ENCODE measurements around the gene RERE. TPM values are rescaled to one million over a fixed set of nuclear protein-coding genes. Genes with fewer than 3 reads are reported as not detected.

RERE gene
- total RNA-seq, 1 experiment from 2014 or later, result 40.6 TPM

DNA sequence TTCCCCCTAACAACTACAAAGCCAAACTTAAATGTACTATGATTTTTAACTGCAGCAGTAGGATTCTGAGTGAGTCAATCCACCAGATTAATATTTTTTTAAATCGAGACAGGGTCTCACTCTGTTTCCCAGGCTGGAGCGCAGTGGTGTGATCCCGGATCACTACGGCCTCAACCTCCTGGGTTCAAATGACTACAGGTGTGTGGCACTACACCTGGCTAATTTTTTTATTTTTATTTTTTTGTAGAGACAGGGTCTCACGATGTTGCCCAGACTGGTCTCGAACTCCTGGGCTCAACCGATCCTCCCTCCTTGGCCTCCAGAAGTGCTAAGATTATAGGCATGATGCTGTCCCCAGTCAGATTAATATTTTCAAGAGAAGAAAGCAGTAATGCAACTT, 411.4 kb downstream of the RERE start:
- intact Hi-C loops (cut with micrococcal nuclease), result loop anchor here (10.0 kb wide), 1 partner anchor 139 kb away; no protein-coding TSS in a partner anchor
- Histone ChIP-seq H3K36me3 (ENCODE audit: control insufficient read depth in 1 of 2, insufficient read depth in 2 of 2, low read length in 2 of 2) (no peaks in the 10 kb centered on the region), H3K4me3 (replicated peaks in 1 of 2; ENCODE audit: low read depth in 1 of 2, low read length in 2 of 2) (no peak overlapping the region), H4K20me1 (ENCODE audit: insufficient read depth) (no peaks in the 10 kb centered on the region), H3K4me2 (ENCODE audit: low read length) (no peak overlapping the region), H3K4me1 (ENCODE audit: control insufficient read depth in 1 of 2, insufficient read depth in 2 of 2, low read length in 2 of 2) (peaks cover 0 to 10% of the 10 kb centered on the region in 2 experiments; a peak in 2 of 4 replicates), H3K9me3 (ENCODE audit: control insufficient read depth in 1 of 2, insufficient read depth in 1 of 2, low read depth in 1 of 2, low read length in 2 of 2) (no peaks in the 10 kb centered on the region), H3K27me3 (ENCODE audit: insufficient read depth, low read length) (no peaks in the 10 kb centered on the region), H3K9me2 (ENCODE audit: insufficient read depth) (no peaks in the 10 kb centered on the region), H3K9ac (ENCODE audit: low read length) (no peak overlapping the region), H2AFZ (ENCODE audit: low read depth, low read length, poor library complexity, severe bottlenecking) (no peak overlapping the region), H3K79me2 (ENCODE audit: insufficient read depth, low read length) (peaks cover 4% of the 10 kb centered on the region; the same call in 1 of the 2 replicates), H3K27ac (ENCODE audit: low read depth, low read length) (no peak overlapping the region)
- RAD21 ChIA-PET (ENCODE audit: low non-redundant PET in 1 of 2, low total read pairs in 2 of 2, uncharacterized antibody in 2 of 2, unreplicated experiment in 2 of 2), result no interaction called here
- POLR2A ChIA-PET, result no interaction called here
- DNase-seq (ENCODE audit: low read depth, low spot score) (no peak), ATAC-seq (no peak)
- no TSS peak for BruUV-seq (replicated peaks)
- CTCF ChIA-PET, result no interaction called here
- TF ChIP-seq YY1 (IDR thresholded peaks at IDR 0.05; ENCODE audit: extremely low read depth, insufficient replicate concordance, low read depth, low read length), result no peak

GRCh38 chr1:8404460-8405370, 412.7 kb downstream of the RERE start:
- Histone ChIP-seq H3K27me3 (ENCODE audit: insufficient read depth, low read length) (no peaks in the 10 kb centered on the region), H3K9me3 (ENCODE audit: control insufficient read depth in 1 of 2, insufficient read depth in 1 of 2, low read depth in 1 of 2, low read length in 2 of 2) (no peaks in the 10 kb centered on the region), H3K27ac (ENCODE audit: low read depth, low read length) (no peak overlapping the region), H3K9ac (ENCODE audit: low read length) (no peak overlapping the region), H2AFZ (ENCODE audit: low read depth, low read length, poor library complexity, severe bottlenecking) (no peak overlapping the region), H4K20me1 (ENCODE audit: insufficient read depth) (no peaks in the 10 kb centered on the region), H3K4me3 (replicated peaks in 1 of 2; ENCODE audit: low read depth in 1 of 2, low read length in 2 of 2) (no peak overlapping the region), H3K4me1 (ENCODE audit: control insufficient read depth in 1 of 2, insufficient read depth in 2 of 2, low read length in 2 of 2) (peaks cover 0 to 10% of the 10 kb centered on the region in 2 experiments; a peak in 2 of 4 replicates), H3K79me2 (ENCODE audit: insufficient read depth, low read length) (peaks cover 4% of the 10 kb centered on the region; the same call in 1 of the 2 replicates), H3K36me3 (ENCODE audit: control insufficient read depth in 1 of 2, insufficient read depth in 2 of 2, low read length in 2 of 2) (no peaks in the 10 kb centered on the region), H3K4me2 (ENCODE audit: low read length) (no peak overlapping the region), H3K9me2 (ENCODE audit: insufficient read depth) (no peaks in the 10 kb centered on the region)
- intact Hi-C loops (cut with micrococcal nuclease), result loop anchor here (10.0 kb wide), 1 partner anchor 140 kb away; no protein-coding TSS in a partner anchor
- CTCF ChIA-PET, result no interaction called here
- DNase-seq (ENCODE audit: low read depth, low spot score) (no peak), ATAC-seq (no peak)
- RAD21 ChIA-PET (ENCODE audit: low non-redundant PET in 1 of 2, low total read pairs in 2 of 2, uncharacterized antibody in 2 of 2, unreplicated experiment in 2 of 2), result interaction anchor here in 1 of 2 experiments (0.7 kb wide), 1 partner anchor 14 kb away, joined by 3 read pairs; no protein-coding TSS in a partner anchor
- BruUV-seq (replicated peaks), result no TSS peak
- POLR2A ChIA-PET, result no interaction called here
- no peak for TF ChIP-seq TCF7L2 (IDR thresholded peaks at IDR 0.05; ENCODE audit: borderline replicate concordance, extremely low read depth, insufficient read depth, insufficient read length)
- no peak for TF ChIP-seq EGR1 (IDR thresholded peaks at IDR 0.05; ENCODE audit: low read depth)
- TF ChIP-seq POLR2AphosphoS5 (IDR thresholded peaks at IDR 0.05; ENCODE audit: low read depth, low read length), result no peak
- no peak for TF ChIP-seq ELF1 (IDR thresholded peaks at IDR 0.05; ENCODE audit: borderline replicate concordance, low read depth)
- TF ChIP-seq SP1 (IDR thresholded peaks at IDR 0.05; ENCODE audit: low read depth), result no peak
- no peak for TF ChIP-seq POLR2A (IDR thresholded peaks at IDR 0.05; ENCODE audit: borderline replicate concordance, extremely low read depth, insufficient read depth, insufficient read length)
- TF ChIP-seq, protein P1, sequence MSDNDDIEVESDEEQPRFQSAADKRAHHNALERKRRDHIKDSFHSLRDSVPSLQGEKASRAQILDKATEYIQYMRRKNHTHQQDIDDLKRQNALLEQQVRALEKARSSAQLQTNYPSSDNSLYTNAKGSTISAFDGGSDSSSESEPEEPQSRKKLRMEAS (IDR thresholded peaks at IDR 0.05), result no peak
- no peak for TF ChIP-seq CBX3 (IDR thresholded peaks at IDR 0.05; ENCODE audit: low read depth)
- TF ChIP-seq FOSL1 (IDR thresholded peaks at IDR 0.05; ENCODE audit: low read depth), result no peak
- no peak for TF ChIP-seq JUND (IDR thresholded peaks at IDR 0.05)
- TF ChIP-seq, protein P2, sequence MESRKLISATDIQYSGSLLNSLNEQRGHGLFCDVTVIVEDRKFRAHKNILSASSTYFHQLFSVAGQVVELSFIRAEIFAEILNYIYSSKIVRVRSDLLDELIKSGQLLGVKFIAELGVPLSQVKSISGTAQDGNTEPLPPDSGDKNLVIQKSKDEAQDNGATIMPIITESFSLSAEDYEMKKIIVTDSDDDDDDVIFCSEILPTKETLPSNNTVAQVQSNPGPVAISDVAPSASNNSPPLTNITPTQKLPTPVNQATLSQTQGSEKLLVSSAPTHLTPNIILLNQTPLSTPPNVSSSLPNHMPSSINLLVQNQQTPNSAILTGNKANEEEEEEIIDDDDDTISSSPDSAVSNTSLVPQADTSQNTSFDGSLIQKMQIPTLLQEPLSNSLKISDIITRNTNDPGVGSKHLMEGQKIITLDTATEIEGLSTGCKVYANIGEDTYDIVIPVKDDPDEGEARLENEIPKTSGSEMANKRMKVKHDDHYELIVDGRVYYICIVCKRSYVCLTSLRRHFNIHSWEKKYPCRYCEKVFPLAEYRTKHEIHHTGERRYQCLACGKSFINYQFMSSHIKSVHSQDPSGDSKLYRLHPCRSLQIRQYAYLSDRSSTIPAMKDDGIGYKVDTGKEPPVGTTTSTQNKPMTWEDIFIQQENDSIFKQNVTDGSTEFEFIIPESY (IDR thresholded peaks at IDR 0.05; ENCODE audit: extremely low read depth, insufficient replicate concordance, low read length), result no peak
- TF ChIP-seq REST (IDR thresholded peaks at IDR 0.05; ENCODE audit: low read depth), result no peak
- no peak for TF ChIP-seq CEBPB (IDR thresholded peaks at IDR 0.05; ENCODE audit: low read depth)
